Measurements from ENCODE around the gene DGCR6L. TPM values are rescaled to one million over a fixed set of nuclear protein-coding genes. Genes with fewer than 3 reads are reported as not detected.
"Not testable (repeated sequence)": the region's sequence is repeated elsewhere in the genome, so short reads cannot be mapped to it uniquely, and the experiment has no call there.

The DGCR6L gene
- total RNA-seq, 1 donor from 2014 or later, result 33.3 TPM

DNA sequence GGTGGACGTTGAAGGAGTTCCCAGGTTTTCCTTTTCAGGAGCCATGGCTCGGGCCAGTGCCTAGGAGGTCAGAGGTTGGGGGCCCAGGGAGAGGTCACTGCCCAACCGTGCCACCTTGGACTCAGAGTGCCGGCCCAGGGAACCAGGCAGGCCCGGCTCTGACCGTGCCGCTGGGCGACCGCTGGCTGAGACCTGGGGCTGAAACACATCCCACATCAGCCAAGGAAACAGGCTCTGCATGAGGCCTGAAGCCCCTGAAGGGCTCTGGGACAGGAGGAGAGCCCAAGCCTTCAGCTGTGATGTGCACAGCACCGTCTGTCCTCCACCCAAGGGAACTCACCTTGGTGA, 29.8 kb downstream of the DGCR6L start:
- Histone ChIP-seq H3K27me3 (ENCODE audit: insufficient read depth, low read length) (peaks cover 5% of the 10 kb centered on the region), H3K4me1 (ENCODE audit: insufficient read depth, low read length) (no peaks in the 10 kb centered on the region), H3K36me3 (ENCODE audit: insufficient read depth, low read length) (no peaks in the 10 kb centered on the region), H3K4me2 (ENCODE audit: low read length) (no peak overlapping the region), H2AFZ (ENCODE audit: low read depth, low read length) (no peak overlapping the region), H3K4me3 (ENCODE audit: insufficient read depth, low read depth, low read length) (no peak overlapping the region), H3K27ac (ENCODE audit: low read depth, low read length) (no peak overlapping the region), H3K79me2 (ENCODE audit: insufficient read depth, low read length) (no peaks in the 10 kb centered on the region), H4K20me1 (ENCODE audit: insufficient read depth, low read length) (no peaks in the 10 kb centered on the region), H3K9ac (ENCODE audit: low read length) (no peak overlapping the region), H3K9me3 (ENCODE audit: insufficient read depth, low read depth, low read length) (no peaks in the 10 kb centered on the region)
- no peaks in the 10 kb centered on the region for H3K36me3 Mint-ChIP-seq (ENCODE audit: low read depth, unreplicated experiment)
- no peaks in the 10 kb centered on the region for H3K9me3 Mint-ChIP-seq (ENCODE audit: unreplicated experiment)
- peaks cover 49% of the 10 kb centered on the region for H3K27me3 Mint-ChIP-seq (ENCODE audit: low read depth, unreplicated experiment)
- FAIRE-seq, result no peak
- H3K4me3 Mint-ChIP-seq (ENCODE audit: unreplicated experiment), result no peak overlapping the region
- DNase-seq (ENCODE audit: low read depth), result no peak
- TF ChIP-seq CTCF (IDR thresholded peaks at IDR 0.05; ENCODE audit: insufficient read depth, low read depth, low read length) (no peak), EZH2 (IDR thresholded peaks at IDR 0.05; ENCODE audit: insufficient read depth, low read length) (no peak)
- no peaks in the 10 kb centered on the region for H3K4me1 Mint-ChIP-seq (ENCODE audit: low read depth, unreplicated experiment)
- H3K27ac Mint-ChIP-seq (ENCODE audit: unreplicated experiment), result no peak overlapping the region

DNA sequence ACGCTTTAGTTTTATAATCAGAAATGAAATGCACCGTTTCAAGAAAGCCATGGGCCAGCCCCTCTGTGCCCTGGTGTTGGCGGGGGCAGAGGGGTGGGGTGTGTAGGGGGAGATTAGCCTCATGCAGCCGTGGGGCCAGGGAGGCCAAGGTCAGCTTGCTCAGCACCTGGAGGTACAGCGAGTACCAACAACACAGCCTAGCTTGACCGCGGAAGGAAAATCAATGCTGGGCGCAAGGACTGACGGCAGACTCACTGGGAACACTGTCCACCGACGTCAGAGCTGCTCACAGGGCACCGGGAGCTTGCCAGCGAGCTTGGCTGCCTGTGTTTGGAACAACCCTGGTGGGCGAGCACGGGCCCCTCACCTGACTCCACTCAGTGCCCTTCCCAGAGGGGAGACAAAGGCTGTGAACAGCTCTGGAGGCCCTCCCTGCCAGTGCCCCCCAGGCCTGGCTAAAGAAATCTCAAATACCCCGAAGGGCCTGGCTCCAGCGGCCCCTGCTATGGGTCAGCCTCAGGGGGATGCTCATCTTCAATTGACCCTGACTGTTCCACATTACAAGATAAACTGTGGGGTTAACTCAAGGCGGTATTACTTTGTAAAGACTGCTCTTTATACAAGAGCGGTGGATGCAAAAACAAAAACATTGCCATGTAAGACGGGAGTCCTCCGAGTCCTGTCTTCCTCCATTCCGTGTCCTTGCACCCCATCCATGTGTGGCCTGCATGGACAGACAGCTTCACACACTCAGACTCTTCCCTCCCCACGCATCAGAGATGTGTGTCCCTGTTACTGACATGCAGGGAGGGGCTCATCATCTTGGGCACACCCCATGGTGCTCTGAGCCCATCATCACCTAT, 30.4 kb downstream of the DGCR6L start:
- DNase-seq (ENCODE audit: low read depth); H3K36me3 ChIP-seq (ENCODE audit: insufficient read depth, low read length); H3K27me3 ChIP-seq (ENCODE audit: insufficient read depth, low read length); H4K20me1 ChIP-seq (ENCODE audit: insufficient read depth, low read length); H3K36me3 Mint-ChIP-seq (ENCODE audit: low read depth, unreplicated experiment); H3K79me2 ChIP-seq (ENCODE audit: insufficient read depth, low read length); H3K4me1 Mint-ChIP-seq (ENCODE audit: low read depth, unreplicated experiment); H2AFZ ChIP-seq (ENCODE audit: low read depth, low read length); H3K27ac Mint-ChIP-seq (ENCODE audit: unreplicated experiment); H3K4me3 ChIP-seq (ENCODE audit: insufficient read depth, low read depth, low read length); FAIRE-seq; H3K9ac ChIP-seq (ENCODE audit: low read length); H3K27ac ChIP-seq (ENCODE audit: low read depth, low read length); H3K4me2 ChIP-seq (ENCODE audit: low read length); H3K4me1 ChIP-seq (ENCODE audit: insufficient read depth, low read length); H3K9me3 ChIP-seq (ENCODE audit: insufficient read depth, low read depth, low read length); H3K4me3 Mint-ChIP-seq (ENCODE audit: unreplicated experiment); H3K9me3 Mint-ChIP-seq (ENCODE audit: unreplicated experiment): not testable (repeated sequence)
- peaks cover 51% of the 10 kb centered on the region for H3K27me3 Mint-ChIP-seq (ENCODE audit: low read depth, unreplicated experiment)

DNA sequence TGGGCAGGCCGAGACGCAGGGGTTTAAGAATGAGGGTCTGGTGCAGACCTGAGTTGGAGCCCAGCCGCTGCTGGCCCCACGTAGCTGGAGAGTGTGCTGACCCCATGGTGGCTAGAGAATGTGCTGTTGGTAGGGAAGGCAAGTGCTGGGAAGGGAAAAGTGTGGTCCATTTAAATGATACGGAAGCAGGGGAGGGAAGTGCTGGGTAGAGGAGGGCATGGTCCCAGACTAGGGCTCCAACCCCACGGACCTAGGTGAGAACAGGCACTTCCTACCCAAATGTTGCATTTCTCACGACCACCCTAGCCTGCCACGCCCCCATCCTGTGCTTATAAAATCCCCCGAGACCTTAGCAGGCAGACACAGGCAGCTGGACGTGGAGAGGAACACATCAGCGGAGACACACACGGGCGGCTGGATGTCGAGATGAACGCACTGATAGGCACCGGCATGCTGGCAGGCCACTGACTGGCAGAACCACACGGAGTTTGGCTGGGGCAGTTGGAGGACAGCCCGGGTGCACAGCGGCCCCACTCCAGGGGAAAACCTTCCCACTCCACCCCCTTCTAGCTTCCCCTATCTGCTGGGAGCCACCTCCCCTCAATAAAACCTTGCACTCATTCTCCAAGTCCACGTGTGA, 33.0 kb downstream of the DGCR6L start:
- H3K27ac ChIP-seq (ENCODE audit: low read depth, low read length); H3K79me2 ChIP-seq (ENCODE audit: insufficient read depth, low read length); H3K4me2 ChIP-seq (ENCODE audit: low read length); H3K9ac ChIP-seq (ENCODE audit: low read length); H3K4me1 ChIP-seq (ENCODE audit: insufficient read depth, low read length); H3K4me1 Mint-ChIP-seq (ENCODE audit: low read depth, unreplicated experiment); H3K4me3 Mint-ChIP-seq (ENCODE audit: unreplicated experiment); H2AFZ ChIP-seq (ENCODE audit: low read depth, low read length); DNase-seq (ENCODE audit: low read depth); H3K9me3 Mint-ChIP-seq (ENCODE audit: unreplicated experiment); FAIRE-seq; H3K27me3 ChIP-seq (ENCODE audit: insufficient read depth, low read length); H3K36me3 ChIP-seq (ENCODE audit: insufficient read depth, low read length); H3K36me3 Mint-ChIP-seq (ENCODE audit: low read depth, unreplicated experiment); H3K4me3 ChIP-seq (ENCODE audit: insufficient read depth, low read depth, low read length); H4K20me1 ChIP-seq (ENCODE audit: insufficient read depth, low read length); H3K27ac Mint-ChIP-seq (ENCODE audit: unreplicated experiment); H3K9me3 ChIP-seq (ENCODE audit: insufficient read depth, low read depth, low read length): not testable (repeated sequence)
- peaks cover 47% of the 10 kb centered on the region for H3K27me3 Mint-ChIP-seq (ENCODE audit: low read depth, unreplicated experiment)

DNA sequence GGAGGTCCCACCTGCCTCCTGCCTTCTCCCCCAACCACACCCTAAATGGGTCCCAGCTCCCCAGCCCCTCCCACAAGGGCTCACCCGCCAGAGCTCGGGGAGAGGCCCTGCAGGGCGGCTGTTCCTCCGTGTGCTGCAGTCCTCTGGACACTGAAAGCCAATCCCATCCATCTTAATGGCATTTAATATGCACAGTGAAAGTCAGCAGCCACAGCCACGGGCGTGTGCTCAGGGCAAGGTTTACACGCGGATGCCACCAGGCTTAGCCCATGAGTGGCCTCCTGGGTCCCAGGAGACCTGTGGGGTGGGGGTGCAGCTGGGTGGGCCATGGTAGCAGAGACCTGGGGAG, 33.6 kb downstream of the DGCR6L start:
- H3K4me2 ChIP-seq (ENCODE audit: low read length); H3K27me3 ChIP-seq (ENCODE audit: insufficient read depth, low read length): not testable (repeated sequence)

More for the DNA sequence above, 33.6 kb downstream of the DGCR6L start:
- H3K9me3 ChIP-seq (ENCODE audit: insufficient read depth, low read depth, low read length); H3K4me3 ChIP-seq (ENCODE audit: insufficient read depth, low read depth, low read length); DNase-seq (ENCODE audit: low read depth); H3K79me2 ChIP-seq (ENCODE audit: insufficient read depth, low read length); H3K36me3 Mint-ChIP-seq (ENCODE audit: low read depth, unreplicated experiment); H2AFZ ChIP-seq (ENCODE audit: low read depth, low read length); H3K4me1 ChIP-seq (ENCODE audit: insufficient read depth, low read length); H3K4me3 Mint-ChIP-seq (ENCODE audit: unreplicated experiment); H3K27ac ChIP-seq (ENCODE audit: low read depth, low read length); H3K4me1 Mint-ChIP-seq (ENCODE audit: low read depth, unreplicated experiment); H3K9ac ChIP-seq (ENCODE audit: low read length); H3K36me3 ChIP-seq (ENCODE audit: insufficient read depth, low read length); H4K20me1 ChIP-seq (ENCODE audit: insufficient read depth, low read length); H3K27ac Mint-ChIP-seq (ENCODE audit: unreplicated experiment); H3K9me3 Mint-ChIP-seq (ENCODE audit: unreplicated experiment); FAIRE-seq: not testable (repeated sequence)
- peaks cover 42% of the 10 kb centered on the region for H3K27me3 Mint-ChIP-seq (ENCODE audit: low read depth, unreplicated experiment)

Data from astrocyte (in vitro differentiated cells and primary cell).